ENCODE data around the gene NTM.
A peak's percentile ranks its signal among the peaks of the same experiment; 100 is the strongest.

NTM gene

DNA sequence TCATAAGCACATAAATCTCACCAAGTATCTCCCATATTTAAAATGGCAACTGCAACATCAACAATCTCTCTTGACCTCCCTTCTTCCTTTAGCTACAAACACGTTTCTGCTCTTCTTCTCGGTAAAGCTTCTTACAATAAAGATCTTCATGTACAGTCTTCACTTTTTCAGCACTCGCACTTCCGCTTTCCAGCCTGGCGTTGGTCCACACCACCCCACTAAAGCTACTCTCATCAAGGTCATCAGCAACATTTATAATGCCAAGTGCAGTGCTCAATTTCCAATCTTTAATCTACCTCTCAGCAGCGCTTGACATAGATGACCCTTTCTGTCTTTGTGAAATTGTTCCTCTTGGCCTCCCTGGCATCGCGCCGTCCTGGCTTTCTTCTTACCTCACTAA is 33.6 kb downstream of the NTM start:
- TF ChIP-seq, protein P1, sequence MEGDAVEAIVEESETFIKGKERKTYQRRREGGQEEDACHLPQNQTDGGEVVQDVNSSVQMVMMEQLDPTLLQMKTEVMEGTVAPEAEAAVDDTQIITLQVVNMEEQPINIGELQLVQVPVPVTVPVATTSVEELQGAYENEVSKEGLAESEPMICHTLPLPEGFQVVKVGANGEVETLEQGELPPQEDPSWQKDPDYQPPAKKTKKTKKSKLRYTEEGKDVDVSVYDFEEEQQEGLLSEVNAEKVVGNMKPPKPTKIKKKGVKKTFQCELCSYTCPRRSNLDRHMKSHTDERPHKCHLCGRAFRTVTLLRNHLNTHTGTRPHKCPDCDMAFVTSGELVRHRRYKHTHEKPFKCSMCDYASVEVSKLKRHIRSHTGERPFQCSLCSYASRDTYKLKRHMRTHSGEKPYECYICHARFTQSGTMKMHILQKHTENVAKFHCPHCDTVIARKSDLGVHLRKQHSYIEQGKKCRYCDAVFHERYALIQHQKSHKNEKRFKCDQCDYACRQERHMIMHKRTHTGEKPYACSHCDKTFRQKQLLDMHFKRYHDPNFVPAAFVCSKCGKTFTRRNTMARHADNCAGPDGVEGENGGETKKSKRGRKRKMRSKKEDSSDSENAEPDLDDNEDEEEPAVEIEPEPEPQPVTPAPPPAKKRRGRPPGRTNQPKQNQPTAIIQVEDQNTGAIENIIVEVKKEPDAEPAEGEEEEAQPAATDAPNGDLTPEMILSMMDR (conservative IDR thresholded peaks at IDR 0.05; ENCODE audit: low read depth, low read length), result no peak
- DNase-seq (ENCODE audit: low read depth), result no peak

DNA sequence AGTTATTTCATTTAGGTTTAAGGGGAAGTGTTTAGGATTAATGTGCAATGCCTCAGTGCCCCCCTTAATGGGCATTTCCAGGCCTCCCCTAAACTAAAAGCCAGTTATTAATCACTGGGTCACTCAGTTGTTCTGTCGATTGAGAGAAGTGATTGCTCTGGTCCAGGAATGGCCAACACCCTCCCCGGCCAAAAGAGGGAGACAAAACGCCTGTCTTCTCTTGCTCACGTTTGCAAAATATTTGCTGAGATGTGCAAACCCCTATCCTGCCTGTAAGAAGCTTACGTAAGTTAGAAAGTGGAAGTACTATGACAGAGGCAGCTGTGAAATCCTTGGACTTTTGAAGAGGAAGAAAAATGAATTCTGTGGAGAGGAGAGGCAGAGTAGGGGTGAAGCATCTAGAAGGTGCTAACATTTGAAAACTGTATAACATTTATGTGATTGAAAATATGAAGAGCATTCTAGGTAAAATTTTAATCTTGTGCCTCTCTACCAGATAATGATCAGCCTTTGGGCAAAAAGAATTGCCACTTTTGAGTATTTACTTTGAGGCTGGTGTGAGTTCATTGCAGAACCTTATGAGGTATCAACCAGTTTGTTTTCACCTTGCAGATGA is 37.7 kb downstream of the NTM start:
- H3K4me3 ChIP-seq (ENCODE audit: low read length), result no peak overlapping the region
- TF ChIP-seq, protein P1 (conservative IDR thresholded peaks at IDR 0.05; ENCODE audit: low read depth, low read length), result peak; percentile 74
- DNase-seq (ENCODE audit: low read depth), result no peak

More for the DNA sequence above, 33.6 kb downstream of the NTM start:
- no peak overlapping the region for H3K4me3 ChIP-seq (ENCODE audit: low read length)

GRCh38 chr11:131409345-131409744 is 38.9 kb downstream of the NTM start:
- TF ChIP-seq, protein P1 (conservative IDR thresholded peaks at IDR 0.05; ENCODE audit: low read depth, low read length), result no peak
- DNase-seq (ENCODE audit: low read depth), result no peak
- H3K4me3 ChIP-seq (ENCODE audit: low read length), result no peak overlapping the region

- TF ChIP-seq, protein P1 (conservative IDR thresholded peaks at IDR 0.05; ENCODE audit: low read depth, low read length), result no peak
- H3K4me3 ChIP-seq (ENCODE audit: low read length), result no peak overlapping the region
- no peak for DNase-seq (ENCODE audit: low read depth)
Observed at GRCh38 chr11:131411636-131412035, 41.2 kb downstream of the NTM start.

DNA sequence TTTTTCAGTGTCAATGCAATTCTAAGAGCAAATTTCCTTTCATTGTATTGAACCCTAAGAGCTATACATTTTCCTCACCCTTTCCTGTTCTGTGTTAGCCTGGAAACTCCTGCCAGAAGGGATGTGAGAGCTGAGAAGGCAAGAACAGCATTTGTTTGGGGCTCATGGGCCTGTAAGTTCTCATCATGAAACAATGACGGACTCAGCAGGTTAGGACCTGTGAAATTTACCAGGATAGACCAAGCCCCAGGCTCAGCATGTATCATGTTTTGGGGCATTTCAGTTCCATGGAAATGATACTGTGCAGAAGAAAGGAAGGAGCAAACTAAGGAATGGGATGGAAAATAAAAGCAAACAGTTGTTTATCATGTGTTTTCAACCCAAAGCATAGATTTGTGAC is 41.6 kb downstream of the NTM start:
- TF ChIP-seq, protein P1 (conservative IDR thresholded peaks at IDR 0.05; ENCODE audit: low read depth, low read length), result no peak
- DNase-seq (ENCODE audit: low read depth), result no peak

DNA sequence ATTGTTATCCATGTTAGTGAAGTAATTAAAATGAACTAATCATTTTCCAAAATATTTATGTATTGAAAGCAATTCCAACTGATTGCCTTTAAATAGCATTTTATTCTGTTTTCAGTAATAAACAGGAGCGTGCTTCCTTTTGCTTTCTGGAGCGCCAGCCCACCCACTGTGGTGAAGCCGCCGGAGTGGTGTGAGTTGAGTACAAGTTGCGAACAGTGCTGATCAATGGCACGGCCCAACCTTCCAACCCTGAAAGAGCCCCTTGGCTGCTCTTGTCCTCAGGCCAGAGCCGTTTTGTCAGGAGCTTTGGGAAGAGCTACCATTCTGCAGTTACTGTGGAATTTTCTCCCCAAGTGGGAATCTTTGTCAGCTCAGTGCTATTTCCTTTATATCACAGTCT is 42.8 kb downstream of the NTM start:
- TF ChIP-seq, protein P1 (conservative IDR thresholded peaks at IDR 0.05; ENCODE audit: low read depth, low read length), result no peak
- no peak for DNase-seq (ENCODE audit: low read depth)
- no peak overlapping the region for H3K4me3 ChIP-seq (ENCODE audit: low read length)

More for the DNA sequence above, 41.6 kb downstream of the NTM start:
- H3K4me3 ChIP-seq (ENCODE audit: low read length), result no peak overlapping the region

DNA sequence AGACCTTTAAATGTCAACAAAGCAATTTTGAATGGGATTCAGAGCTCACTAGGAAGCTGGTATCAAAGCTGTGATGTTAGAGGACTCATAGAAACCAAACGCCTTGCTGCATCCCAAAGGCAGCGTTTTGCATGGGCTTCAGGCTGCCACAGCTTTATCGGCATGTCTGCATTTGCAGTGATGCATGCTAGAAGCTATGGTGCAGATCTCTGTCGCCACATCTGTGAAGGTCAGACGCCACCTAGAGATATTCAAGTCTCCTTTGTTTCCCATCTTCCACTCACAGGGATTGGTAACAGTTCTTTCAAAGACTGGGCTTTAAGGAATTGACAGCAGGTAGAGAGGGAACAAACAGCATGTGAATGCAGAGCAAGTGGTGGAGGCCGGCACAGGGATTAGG is 47.8 kb downstream of the NTM start:
- no peak overlapping the region for H3K4me3 ChIP-seq (ENCODE audit: low read length)
- DNase-seq (ENCODE audit: low read depth), result no peak
- TF ChIP-seq, protein P1 (conservative IDR thresholded peaks at IDR 0.05; ENCODE audit: low read depth, low read length), result no peak
